Right forelimb (tissue), 1 donor: Measurements from ENCODE around the gene H2AZ2.
A peak's percentile ranks its signal among the peaks of the same experiment; 100 is the strongest.
"Not testable (repeated sequence)": the region's sequence is repeated elsewhere in the genome, so short reads cannot be mapped to it uniquely, and the experiment has no call there.

Experiments
- DNase-seq: peaks from one replicate; pipeline ENCODE4 v3.0.0-alpha.2; 2018

Gene H2AZ2

DNA sequence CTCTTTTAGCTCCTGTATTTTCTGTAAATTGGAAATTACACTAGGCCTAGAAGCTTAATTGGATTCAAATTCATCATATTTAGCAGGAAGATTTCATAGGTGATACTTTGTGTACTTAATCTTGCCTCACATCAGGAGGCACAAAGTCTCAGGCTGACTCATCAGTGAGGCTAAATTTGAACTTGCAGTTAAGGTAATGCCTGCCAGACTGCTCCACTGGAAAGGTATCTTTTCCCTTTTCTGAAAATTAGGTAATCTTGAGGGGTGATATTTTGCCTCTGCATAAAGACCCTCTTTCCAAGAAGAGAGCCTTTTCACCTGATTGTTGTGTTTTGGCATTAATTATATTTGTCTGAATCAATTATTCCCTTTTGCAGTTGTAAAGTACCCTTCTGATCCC lies 36.8 kb downstream of the H2AZ2 start:
- no peak for DNase-seq

GRCh38 chr7:44808914-44809393 lies 38.9 kb downstream of the H2AZ2 start:
- DNase-seq = no peak

DNA sequence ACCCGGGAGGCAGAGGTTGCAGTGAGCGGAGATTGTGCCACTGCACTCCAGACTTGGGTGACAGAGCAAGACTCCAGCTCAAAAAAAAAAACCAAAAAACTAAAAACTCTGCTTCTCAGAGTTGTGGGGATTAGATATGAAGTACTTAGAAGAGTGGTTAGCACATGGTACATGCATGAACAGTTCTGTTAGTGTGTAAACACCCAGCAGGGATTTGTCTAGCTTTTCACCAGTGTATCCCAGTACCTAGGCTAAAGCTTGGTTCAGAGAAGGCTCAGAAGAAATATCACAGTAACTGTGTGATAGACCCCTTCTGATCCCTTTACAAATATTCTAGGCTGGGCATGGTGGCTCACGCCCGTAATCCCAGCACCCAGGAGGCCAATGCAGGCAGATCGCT lies 41.9 kb downstream of the H2AZ2 start:
- no peak for DNase-seq

DNA sequence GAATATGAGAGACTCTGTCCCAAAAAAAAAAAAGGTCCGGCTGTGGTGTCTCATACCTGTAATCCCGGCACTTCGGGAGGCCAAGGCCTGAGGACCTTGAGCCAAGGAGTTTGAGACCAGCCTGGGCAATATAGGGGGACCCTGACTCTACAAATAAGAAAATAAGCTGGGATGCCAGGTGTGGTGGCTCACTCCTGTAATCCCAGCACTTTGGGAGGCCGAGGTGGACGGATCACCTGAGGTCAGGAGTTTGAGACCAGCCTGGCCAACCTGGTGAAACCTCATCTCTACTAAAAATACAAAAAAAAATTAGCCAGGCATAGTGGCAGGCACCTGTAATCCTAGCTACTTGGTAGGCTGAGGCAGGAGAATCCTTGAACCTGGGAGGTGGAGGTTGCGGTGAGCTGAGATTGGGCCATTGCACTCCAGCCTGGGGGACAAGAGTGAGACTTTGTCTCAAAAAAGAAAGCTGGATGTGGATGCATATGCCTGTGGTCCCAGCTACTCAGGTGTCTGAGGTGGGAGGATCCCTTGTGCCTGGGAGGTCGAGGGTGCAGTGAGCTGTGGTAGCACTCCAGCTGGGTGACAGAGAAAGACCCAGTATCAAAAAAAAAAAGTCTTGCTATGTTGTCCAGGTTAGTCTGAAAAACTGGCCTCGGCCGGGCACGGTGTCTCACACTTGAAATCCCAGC lies 43.9 kb downstream of the H2AZ2 start:
- DNase-seq = not testable (repeated sequence)

GRCh38 chr7:44802418-44803025 lies 45.4 kb downstream of the H2AZ2 start:
- no peak for DNase-seq

GRCh38 chr7:44801890-44802289 lies 46.0 kb downstream of the H2AZ2 start:
- no peak for DNase-seq

GRCh38 chr7:44799939-44800338 lies 47.9 kb downstream of the H2AZ2 start:
- no peak for DNase-seq

- no peak for DNase-seq
Observed at GRCh38 chr7:44798649-44799305, 49.1 kb downstream of the H2AZ2 start.

DNA sequence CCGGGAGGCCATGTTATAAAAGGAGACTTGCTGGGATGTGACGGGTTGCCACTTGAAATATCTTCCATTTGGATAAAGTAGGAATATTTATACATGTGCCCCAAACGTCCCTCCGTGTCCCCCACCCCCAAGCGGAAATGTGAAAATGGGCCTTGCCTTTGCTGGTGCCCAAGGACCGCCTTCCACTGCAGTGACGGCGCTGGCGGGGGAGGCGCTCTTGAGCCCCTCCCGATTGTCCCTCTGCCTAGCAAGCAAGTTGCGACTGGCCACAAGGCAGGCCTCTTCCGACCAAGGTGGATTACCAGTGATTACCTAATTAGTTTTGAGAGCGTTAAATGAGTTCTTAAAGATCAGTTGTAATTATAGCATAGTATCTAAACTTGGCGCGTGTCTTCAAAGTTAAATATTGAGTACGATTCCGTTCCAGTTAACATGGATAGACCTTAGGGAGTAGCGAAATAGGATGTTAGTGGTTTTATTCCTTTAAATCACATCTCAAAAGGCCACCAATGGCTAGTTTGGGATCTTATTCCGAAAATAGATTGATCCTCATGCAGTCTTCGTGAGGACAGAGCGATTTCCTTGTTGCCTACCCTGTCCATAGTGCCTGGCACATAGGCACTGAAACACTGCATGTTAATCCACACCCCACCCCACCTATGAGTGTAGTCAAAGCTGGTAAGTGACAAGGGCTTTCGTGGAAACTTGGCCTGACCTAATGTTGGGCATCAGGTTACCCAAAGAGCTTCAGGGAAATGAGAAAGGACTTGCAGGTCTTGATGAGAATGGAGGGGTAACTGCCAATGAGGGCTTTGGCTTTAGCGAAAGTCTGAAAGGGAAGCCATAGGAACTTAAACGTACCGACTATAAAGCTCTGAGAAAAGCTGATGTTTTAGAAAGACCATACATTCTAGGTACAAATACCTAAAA lies 50.3 kb downstream of the H2AZ2 start:
- DNase-seq = peak; percentile 92

- peak; percentile 98 for DNase-seq
Observed at GRCh38 chr7:44796504-44797328, 51.2 kb downstream of the H2AZ2 start, which contains the start of gene PPIA. TSS of gene PPIA (plus strand) at chr7:44796681. CDS start at chr7:44796725, 44 bp downstream.

DNA sequence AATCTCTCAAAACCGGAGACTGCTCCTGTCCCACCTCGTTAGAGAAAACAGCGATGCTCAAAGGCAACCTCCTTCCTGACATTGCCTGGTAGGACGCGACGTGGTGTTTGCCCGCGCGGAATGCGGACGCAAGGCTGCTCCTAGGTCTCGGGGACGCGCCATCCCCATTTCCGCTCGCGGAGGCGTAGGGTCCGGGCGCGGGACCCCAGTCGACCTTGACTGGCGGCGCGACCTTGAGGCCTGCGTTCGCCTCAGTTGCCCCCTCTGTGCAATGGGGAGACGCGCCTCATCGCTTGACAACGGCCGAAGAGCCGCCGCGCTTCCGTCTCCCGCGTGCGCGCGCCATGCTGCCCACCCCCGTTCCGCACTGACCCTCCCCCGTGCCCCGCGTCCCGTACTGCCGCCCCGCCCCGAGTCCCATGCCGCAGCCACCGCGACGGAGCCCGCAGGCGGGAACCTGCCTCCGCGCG lies 51.8 kb downstream of the H2AZ2 start:
- no peak for DNase-seq

- no peak for DNase-seq
Observed at GRCh38 chr7:44794331-44794730, 53.6 kb downstream of the H2AZ2 start.

DNA sequence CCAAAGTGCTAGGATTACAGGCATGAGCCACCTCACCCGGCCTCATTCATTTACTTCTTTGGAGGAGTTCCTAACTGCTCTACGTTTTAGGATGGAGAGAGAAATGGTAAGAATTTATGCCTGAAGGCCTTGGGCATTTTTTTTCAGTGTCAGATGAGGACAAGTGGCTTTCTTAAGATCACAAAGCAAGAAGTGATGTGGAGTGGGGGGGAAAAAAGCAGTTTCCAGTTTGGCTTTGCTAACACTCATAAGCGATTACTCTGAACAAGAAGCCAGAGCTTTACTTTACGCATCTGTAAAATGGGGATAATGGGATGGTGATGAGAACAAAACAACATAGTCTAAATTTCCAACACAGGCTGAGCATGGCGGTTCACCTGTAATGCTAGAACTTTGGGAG lies 54.0 kb downstream of the H2AZ2 start:
- no peak for DNase-seq

GRCh38 chr7:44791278-44792219 lies 56.3 kb downstream of the H2AZ2 start:
- no peak for DNase-seq

- no peak for DNase-seq
Observed at GRCh38 chr7:44789990-44790389, 57.9 kb downstream of the H2AZ2 start.

DNA sequence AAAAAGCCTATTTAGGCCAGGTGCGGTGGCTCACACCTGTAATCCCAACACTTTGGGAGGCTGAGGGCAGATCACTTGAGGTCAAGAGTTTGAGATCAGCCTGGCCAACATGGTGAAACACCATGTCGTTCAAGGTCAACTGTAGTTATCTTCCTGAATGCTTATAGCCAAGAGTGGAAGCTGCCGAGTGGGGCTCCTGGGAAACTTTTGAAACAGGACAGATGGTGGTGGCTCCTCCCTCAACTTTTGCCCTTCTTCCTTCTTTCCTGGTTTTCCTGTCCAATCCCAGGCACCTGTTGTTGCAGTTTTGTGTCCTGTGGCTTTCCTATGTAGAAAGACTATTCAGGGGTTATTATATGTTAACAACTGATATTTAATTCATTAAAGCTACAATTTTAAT lies 60.1 kb downstream of the H2AZ2 start:
- no peak for DNase-seq

DNA sequence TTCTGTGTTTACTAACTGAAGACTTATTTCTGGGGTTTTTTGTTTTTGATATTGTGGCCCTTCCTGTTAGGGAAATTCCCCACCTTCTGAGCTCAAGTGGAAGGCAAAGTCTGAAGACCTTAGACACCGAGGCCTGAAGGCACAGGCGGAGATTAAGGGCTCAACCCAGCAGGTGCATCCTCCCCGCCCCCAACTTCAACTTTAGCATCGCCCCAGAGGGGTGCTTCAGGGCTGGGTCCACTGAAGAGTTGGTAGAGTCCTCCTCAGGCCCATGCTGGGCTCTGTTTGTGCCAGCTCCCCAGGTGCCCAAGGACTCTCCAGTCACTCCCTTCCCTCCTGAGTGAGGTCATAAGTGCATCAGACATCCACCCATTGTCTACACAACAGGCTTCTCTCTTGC lies 60.8 kb downstream of the H2AZ2 start:
- no peak for DNase-seq

DNA sequence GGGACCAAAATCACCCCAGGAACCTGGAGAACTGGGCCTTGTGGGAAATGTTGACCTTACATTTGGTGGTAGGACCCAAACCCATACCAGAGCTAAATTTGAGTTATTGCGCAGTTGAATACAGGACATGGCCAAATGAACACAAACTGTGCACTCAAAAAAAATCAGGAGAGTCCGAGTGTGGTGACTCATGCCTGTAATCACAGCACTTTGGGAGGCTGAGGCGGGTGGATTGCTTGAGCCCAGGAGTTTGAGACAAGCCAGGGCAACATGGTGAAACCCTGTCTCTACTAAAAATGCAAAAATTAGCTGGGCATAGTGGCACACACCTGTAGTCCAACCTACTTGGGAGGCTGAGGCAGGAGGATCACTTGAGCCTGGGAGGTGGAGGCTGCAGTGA lies 62.7 kb downstream of the H2AZ2 start:
- not testable (repeated sequence) for DNase-seq

- DNase-seq = no peak
Observed at GRCh38 chr7:44784364-44784763, 63.5 kb downstream of the H2AZ2 start.

DNA sequence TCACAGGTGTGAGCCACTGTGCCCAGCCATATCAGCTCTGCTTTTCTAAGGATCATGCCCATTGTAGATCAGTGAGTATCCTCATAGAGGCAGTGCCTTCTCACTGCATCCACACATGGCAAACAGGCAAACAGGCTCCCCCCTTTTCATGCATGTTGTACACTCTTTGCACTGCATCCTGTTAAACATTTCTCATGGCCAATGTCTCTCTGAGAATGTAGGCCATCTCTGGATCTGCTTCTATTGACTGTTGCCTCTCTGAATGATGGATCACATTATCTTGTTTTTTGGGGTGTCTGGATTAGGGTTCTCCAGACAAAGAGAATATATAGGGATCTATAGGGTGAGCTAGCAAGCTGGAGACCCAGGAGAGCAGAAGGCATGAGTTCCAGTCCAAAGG lies 64.5 kb downstream of the H2AZ2 start:
- no peak for DNase-seq

- no peak for DNase-seq
Observed at GRCh38 chr7:44782460-44782859, 65.4 kb downstream of the H2AZ2 start.
